ENCODE measurements around the gene MME. TPM values are rescaled to one million over a fixed set of nuclear protein-coding genes. Genes with fewer than 3 reads are reported as not detected.

Gene MME
- total RNA-seq, 2 donors from 2014 or later, result 30.2 to 31.9 TPM

- Mint-ChIP-seq H3K36me3 (ENCODE audit: low read depth) (no peaks in the 10 kb centered on the region), H3K9me3 (peaks cover 3% of the 10 kb centered on the region), H3K27me3 (ENCODE audit: insufficient read depth) (no peaks in the 10 kb centered on the region), H3K4me3 (no peak overlapping the region), H3K4me1 (peaks cover 12% of the 10 kb centered on the region), H3K27ac (no peak overlapping the region)
- no peaks in the 10 kb centered on the region for H3K4me1 ChIP-seq (ENCODE audit: control insufficient read depth, insufficient read depth, low read length)
- H3K27ac ChIP-seq (ENCODE audit: low read depth, low read length), result no peak overlapping the region
- H3K27me3 ChIP-seq (ENCODE audit: control insufficient read depth, insufficient read depth, low read length, poor library complexity, severe bottlenecking), result no peaks in the 10 kb centered on the region
- no peak overlapping the region for H3K4me3 ChIP-seq (ENCODE audit: low read length)
- no peak for TF ChIP-seq CTCF (conservative IDR thresholded peaks at IDR 0.05)
- H3K9me3 ChIP-seq (ENCODE audit: control insufficient read depth, low read length), result no peaks in the 10 kb centered on the region
- WGBS, 2 experiments (ENCODE audit: insufficient coverage in 1 of 2, insufficient read length in 1 of 2), result 95 to 97% methylated on average over 5 to 7 of the region's 7 CpGs
- H3K36me3 ChIP-seq (ENCODE audit: control insufficient read depth, insufficient read depth, low read length), result peaks cover 4% of the 10 kb centered on the region
- no peak overlapping the region for H3K9ac ChIP-seq (ENCODE audit: extremely low read depth, low read length, poor library complexity, severe bottlenecking)
- DNase-seq, result no peak
Observed at GRCh38 chr3:155093261-155093660, 13.1 kb downstream of the MME start.

- Mint-ChIP-seq H3K4me3 (no peak overlapping the region), H3K27ac (no peak overlapping the region), H3K36me3 (ENCODE audit: low read depth) (peaks cover 13% of the 10 kb centered on the region), H3K27me3 (ENCODE audit: insufficient read depth) (no peaks in the 10 kb centered on the region), H3K9me3 (peaks cover 9% of the 10 kb centered on the region), H3K4me1 (peaks cover 12% of the 10 kb centered on the region)
- Histone ChIP-seq H3K4me3 (ENCODE audit: low read length) (no peak overlapping the region), H3K9ac (ENCODE audit: extremely low read depth, low read length, poor library complexity, severe bottlenecking) (no peak overlapping the region), H3K27ac (ENCODE audit: low read depth, low read length) (no peak overlapping the region), H3K4me1 (ENCODE audit: control insufficient read depth, insufficient read depth, low read length) (no peaks in the 10 kb centered on the region), H3K36me3 (ENCODE audit: control insufficient read depth, insufficient read depth, low read length) (peaks cover 4% of the 10 kb centered on the region), H3K27me3 (ENCODE audit: control insufficient read depth, insufficient read depth, low read length, poor library complexity, severe bottlenecking) (no peaks in the 10 kb centered on the region), H3K9me3 (ENCODE audit: control insufficient read depth, low read length) (peaks cover 5% of the 10 kb centered on the region)
- WGBS, 2 experiments (ENCODE audit: insufficient coverage in 1 of 2, insufficient read length in 1 of 2), result 96 to 100% methylated on average over 2 to 4 of the region's 4 CpGs
- no peak for TF ChIP-seq CTCF (conservative IDR thresholded peaks at IDR 0.05)
- no peak for DNase-seq
Observed at GRCh38 chr3:155096303-155097008, 16.3 kb downstream of the MME start.

- Histone ChIP-seq H3K27ac (ENCODE audit: low read depth, low read length) (no peak overlapping the region), H3K9me3 (ENCODE audit: control insufficient read depth, low read length) (peaks cover 5% of the 10 kb centered on the region), H3K36me3 (ENCODE audit: control insufficient read depth, insufficient read depth, low read length) (peaks cover 4% of the 10 kb centered on the region), H3K9ac (ENCODE audit: extremely low read depth, low read length, poor library complexity, severe bottlenecking) (no peak overlapping the region), H3K4me1 (ENCODE audit: control insufficient read depth, insufficient read depth, low read length) (no peaks in the 10 kb centered on the region), H3K4me3 (ENCODE audit: low read length) (no peak overlapping the region), H3K27me3 (ENCODE audit: control insufficient read depth, insufficient read depth, low read length, poor library complexity, severe bottlenecking) (no peaks in the 10 kb centered on the region)
- TF ChIP-seq CTCF (conservative IDR thresholded peaks at IDR 0.05), result no peak
- WGBS, 2 experiments (ENCODE audit: insufficient coverage in 1 of 2, insufficient read length in 1 of 2), result 98 to 100% methylated on average over 1 to 2 of the region's 2 CpGs
- peaks cover 12% of the 10 kb centered on the region for H3K4me1 Mint-ChIP-seq
- H3K27ac Mint-ChIP-seq, result no peak overlapping the region
- H3K9me3 Mint-ChIP-seq, result peaks cover 9% of the 10 kb centered on the region
- DNase-seq, result no peak
- H3K4me3 Mint-ChIP-seq, result no peak overlapping the region
- H3K36me3 Mint-ChIP-seq (ENCODE audit: low read depth), result peaks cover 13% of the 10 kb centered on the region
- H3K27me3 Mint-ChIP-seq (ENCODE audit: insufficient read depth), result no peaks in the 10 kb centered on the region
Observed at GRCh38 chr3:155097009-155097349, 16.9 kb downstream of the MME start.
